ENCODE data around the gene RELT. TPM values are rescaled to one million over a fixed set of nuclear protein-coding genes. Genes with fewer than 3 reads are reported as not detected.
A peak's percentile ranks its signal among the peaks of the same experiment; 100 is the strongest.

The RELT gene
- total and polyA plus RNA-seq, 9 of the 15 experiments (the other 6 are each of a cell fraction or from before 2014, with no cell fraction given) = 1.1 to 20.2 (median 7.4) TPM

DNA sequence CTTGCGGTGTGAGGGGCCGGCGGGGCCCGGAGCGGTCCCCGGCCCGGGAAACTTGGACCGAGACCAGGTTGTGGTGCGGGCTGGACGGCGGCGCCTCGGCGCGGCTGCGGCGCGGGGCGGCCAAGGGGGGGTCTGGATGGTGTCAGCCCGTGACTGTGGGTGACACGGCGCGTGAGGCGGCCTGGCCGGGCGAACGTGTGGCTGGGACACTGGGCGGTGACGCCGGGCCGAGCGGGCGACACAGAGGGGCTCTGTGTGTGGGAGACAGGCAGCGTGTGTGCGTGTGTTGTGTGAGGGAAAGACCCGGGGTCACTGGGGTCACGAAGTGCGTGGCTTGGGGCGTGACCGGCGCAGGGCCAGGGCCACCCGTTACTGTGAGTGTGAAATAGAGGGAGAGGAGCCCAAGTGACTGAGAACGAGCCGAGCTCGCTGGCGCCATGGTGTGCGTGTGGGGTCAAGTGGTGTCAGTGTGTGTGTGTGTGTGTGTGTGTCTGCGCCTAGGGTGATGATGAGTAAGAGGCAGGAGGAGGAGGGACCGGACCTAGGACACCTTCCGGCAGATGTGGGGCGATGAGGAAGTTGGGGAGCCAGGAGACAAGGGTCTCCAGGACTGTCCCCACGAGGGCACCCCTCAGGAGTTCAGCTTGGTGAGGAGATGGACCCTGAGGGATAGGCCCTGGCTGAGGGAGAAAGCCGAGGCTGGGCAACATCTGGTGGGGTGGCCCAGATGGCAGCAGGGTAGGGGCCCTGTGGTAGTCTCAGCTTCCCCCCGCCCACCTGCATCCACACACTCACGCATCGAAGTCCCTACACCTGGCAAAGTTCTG lies 817 bp downstream of the RELT start (continued):
- TF ChIP-seq, protein P1, sequence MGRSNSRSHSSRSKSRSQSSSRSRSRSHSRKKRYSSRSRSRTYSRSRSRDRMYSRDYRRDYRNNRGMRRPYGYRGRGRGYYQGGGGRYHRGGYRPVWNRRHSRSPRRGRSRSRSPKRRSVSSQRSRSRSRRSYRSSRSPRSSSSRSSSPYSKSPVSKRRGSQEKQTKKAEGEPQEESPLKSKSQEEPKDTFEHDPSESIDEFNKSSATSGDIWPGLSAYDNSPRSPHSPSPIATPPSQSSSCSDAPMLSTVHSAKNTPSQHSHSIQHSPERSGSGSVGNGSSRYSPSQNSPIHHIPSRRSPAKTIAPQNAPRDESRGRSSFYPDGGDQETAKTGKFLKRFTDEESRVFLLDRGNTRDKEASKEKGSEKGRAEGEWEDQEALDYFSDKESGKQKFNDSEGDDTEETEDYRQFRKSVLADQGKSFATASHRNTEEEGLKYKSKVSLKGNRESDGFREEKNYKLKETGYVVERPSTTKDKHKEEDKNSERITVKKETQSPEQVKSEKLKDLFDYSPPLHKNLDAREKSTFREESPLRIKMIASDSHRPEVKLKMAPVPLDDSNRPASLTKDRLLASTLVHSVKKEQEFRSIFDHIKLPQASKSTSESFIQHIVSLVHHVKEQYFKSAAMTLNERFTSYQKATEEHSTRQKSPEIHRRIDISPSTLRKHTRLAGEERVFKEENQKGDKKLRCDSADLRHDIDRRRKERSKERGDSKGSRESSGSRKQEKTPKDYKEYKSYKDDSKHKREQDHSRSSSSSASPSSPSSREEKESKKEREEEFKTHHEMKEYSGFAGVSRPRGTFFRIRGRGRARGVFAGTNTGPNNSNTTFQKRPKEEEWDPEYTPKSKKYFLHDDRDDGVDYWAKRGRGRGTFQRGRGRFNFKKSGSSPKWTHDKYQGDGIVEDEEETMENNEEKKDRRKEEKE (IDR thresholded peaks at IDR 0.05; ENCODE audit: borderline replicate concordance in 1 of 2, control insufficient read depth in 1 of 2, low read depth in 2 of 2, low read length in 1 of 2) = 0 out of 4 replicates have a peak, but pooled peaks of 1 of the 2 experiments have one; percentile 46
- TF ChIP-seq CXXC5 (CRISPR knock-in tag; IDR thresholded peaks at IDR 0.05) (peak; percentile 77), PTTG1 (tag; IDR thresholded peaks at IDR 0.05; ENCODE audit: low read depth) (no peak), POLR2G (IDR thresholded peaks at IDR 0.05; ENCODE audit: low read depth, low read length) (peak; percentile 44), EGR1 (conservative IDR thresholded peaks at IDR 0.05) (peak; percentile 25; the same call in 1 of the 2 replicates), ZNF165 (CRISPR knock-in tag; IDR thresholded peaks at IDR 0.05; ENCODE audit: borderline replicate concordance) (no peak), SAFB (IDR thresholded peaks at IDR 0.05; ENCODE audit: borderline replicate concordance, low read depth, low read length) (peak; percentile 47; the same call in 1 of the 2 replicates)
- TF ChIP-seq, protein P2, sequence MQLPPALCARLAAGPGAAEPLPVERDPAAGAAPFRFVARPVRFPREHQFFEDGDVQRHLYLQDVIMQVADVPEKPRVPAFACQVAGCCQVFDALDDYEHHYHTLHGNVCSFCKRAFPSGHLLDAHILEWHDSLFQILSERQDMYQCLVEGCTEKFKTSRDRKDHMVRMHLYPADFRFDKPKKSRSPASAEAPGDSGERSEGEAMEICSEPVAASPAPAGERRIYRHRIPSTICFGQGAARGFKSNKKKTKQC (CRISPR knock-in tag; IDR thresholded peaks at IDR 0.05) = 0 out of 2 replicates have a peak, but pooled peaks have one; percentile 57

Data from K562 (cell line).